GM12801 (cell line): ENCODE measurements around the gene SPATA13.

Experiments used
- TF ChIP-seq, protein P1 (sequence below): IDR thresholded peaks from one replicate; pipeline ENCODE4 v1.5.1; 2011; ENCODE audit warnings: control low read depth; ENCODE audit not compliant: insufficient read length; ENCODE audit errors: extremely low read depth

SPATA13 gene

DNA sequence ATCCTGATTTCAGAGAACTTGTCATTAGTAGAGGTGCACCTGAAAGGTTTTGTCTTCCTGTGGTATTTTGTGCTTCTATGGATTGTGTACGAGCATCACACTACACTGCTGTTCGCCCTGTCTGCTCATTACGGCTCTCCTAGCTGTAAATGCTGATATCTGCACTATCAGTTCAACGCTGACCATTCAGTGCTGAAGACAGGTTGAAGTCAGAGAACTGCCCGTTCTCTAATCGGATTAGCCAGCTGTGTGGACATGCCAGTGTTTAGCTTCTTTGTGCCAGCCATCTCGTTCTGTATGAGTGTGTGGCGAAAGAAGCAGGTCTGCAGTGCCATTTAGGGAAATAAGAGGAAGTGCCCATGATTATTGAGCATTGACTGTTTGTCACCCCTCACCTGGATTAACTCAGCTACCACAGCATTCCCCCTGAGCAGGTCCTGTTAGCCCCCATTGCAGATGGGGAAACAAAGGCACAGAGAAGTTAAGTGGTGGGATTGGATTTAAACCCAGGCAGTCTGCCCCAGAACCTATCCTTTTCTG, 127.3 kb downstream of the SPATA13 start:
- TF ChIP-seq, protein P1, sequence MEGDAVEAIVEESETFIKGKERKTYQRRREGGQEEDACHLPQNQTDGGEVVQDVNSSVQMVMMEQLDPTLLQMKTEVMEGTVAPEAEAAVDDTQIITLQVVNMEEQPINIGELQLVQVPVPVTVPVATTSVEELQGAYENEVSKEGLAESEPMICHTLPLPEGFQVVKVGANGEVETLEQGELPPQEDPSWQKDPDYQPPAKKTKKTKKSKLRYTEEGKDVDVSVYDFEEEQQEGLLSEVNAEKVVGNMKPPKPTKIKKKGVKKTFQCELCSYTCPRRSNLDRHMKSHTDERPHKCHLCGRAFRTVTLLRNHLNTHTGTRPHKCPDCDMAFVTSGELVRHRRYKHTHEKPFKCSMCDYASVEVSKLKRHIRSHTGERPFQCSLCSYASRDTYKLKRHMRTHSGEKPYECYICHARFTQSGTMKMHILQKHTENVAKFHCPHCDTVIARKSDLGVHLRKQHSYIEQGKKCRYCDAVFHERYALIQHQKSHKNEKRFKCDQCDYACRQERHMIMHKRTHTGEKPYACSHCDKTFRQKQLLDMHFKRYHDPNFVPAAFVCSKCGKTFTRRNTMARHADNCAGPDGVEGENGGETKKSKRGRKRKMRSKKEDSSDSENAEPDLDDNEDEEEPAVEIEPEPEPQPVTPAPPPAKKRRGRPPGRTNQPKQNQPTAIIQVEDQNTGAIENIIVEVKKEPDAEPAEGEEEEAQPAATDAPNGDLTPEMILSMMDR = no peak

DNA sequence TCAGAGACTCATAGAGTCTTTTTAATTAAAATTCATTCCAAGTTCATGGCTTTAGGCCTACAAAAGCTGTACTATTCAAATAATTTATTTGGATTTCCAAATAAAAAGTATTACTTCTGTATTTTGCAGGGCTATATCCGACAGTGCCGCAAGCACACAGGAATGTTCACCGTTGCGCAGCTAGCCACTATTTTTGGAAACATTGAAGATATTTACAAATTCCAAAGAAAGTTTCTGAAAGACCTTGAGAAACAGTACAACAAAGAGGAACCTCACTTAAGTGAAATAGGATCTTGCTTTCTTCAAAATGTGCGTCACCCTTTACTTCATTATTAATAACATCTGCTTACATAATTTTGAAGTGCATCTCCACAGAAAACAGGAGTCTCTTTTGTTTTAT, 128.3 kb downstream of the SPATA13 start:
- TF ChIP-seq, protein P1 = no peak

DNA sequence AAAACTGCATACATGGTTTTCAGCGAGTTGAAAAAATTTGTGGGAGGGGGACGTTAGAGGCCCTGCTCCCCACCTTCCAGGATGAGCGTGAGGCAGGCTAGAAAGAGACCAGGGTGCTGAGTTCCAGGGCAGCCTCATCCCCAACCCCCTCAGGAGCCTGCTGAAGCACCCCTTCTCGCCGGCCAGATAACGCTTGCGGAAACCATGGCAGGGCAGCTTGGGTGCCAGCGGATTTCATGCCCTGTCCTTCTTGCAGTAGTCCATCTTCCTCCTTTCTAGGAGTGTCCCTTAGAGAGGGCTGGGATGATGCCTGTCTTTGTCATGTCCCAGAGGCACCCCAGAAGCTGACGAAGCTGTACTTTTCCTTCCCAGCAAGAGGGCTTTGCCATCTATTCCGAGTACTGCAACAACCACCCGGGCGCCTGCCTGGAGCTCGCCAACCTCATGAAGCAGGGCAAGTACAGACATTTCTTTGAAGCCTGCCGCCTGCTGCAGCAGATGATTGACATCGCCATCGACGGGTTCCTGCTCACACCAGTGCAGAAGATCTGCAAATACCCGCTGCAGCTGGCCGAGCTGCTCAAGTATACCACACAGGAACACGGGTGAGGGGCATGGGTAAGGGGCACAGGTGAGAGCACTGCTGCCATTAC, 129.9 kb downstream of the SPATA13 start:
- TF ChIP-seq, protein P1 = no peak

DNA sequence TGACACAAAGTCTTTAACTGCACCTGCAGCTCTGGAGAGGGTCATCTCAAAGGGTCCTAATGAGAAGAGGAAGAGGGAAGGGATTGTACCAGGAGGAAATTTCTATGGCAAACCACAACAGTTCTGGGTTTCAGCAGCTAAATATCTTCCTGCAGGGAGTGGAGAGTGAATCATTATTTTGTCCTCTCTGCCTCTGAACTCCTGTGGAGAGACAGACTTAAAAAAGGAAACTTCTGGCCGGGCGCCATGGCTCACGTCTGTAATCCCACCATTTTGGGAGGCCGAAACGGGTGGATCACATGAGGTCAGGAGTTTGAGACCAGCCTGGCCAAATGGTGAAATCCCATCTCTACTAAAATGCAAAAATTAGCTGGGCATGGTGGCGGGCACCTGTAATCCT, 132.0 kb downstream of the SPATA13 start:
- TF ChIP-seq, protein P1 = no peak

DNA sequence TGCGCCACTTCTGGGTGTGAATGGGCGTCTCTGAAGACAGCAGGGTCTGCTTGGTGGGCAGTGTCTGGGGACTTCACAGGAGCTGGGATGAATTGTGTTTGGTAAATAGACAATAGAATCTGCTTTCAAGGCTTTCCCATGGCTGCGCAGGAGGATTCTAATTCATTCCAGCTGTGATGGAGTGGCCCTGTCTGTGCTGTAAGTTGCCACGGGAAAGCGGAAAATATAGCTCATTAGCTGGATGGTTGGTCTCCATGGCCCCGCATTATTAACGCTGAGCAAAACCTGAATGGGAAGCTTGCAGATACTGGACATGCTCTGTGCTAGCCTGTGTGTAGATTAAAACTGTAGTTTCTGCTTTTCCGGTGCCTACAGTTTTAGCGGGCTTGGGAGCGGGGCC, 133.2 kb downstream of the SPATA13 start:
- TF ChIP-seq, protein P1 = no peak

DNA sequence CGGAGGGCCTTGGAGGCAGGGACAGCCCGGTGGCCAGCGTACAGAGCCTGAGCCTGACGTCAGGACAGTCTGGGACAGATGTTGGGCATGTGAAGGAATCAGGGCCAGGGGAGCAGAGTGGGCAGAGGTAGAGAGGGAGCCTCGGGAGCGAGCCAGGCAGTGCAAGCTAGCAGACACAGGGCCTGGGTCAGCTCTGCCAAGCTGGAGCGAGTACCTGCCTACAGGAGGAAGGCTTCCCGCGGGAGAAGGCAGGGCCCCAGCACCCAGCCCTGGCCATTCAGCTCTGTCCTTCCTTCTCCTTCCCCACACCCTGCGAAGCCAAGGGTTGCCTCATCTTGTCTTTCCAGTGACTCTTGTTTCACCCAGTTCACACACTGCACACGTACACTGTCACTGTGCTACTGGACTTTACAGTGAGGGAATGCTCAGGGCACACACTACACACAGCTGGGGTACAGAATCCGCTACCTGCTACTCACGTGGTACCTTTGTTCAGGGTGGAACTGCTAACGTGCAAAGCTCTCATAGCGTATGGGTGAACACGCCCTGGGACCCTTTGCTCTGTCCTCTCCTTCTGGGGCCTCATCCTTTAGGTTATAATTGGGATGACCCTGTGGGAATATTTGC, 139.1 kb downstream of the SPATA13 start:
- TF ChIP-seq, protein P1 = no peak

DNA sequence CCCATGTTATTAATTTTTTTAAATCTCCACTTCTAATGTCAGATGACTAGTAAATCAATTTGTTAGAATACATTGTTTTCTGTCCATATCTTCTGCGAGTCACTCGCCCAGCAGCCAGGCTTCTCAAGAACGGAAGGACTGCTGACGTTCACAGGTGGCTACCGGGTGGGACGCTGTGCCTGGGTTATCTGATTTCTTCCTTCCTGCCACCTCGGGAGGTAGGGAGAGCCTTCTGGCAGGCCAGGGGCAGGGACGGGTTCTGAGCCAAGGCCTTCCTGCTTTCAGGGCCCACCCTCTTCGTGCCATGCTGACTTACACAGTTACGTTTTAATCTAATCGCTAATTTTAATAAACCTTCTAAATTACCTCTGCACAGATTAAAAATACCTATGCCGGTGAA, 140.9 kb downstream of the SPATA13 start:
- TF ChIP-seq, protein P1 = no peak
